BJ (cell line): ENCODE data around the gene AGER. TPM values are rescaled to one million over a fixed set of nuclear protein-coding genes. Genes with fewer than 3 reads are reported as not detected.

Experiments
- CTCF ChIA-PET: fragments of 350-600 bp; formaldehyde crosslinking; extraction: SDS; loops from one replicate; lab custom pipeline; 2021; ENCODE audit warnings: antibody characterized with exemption, inconsistent platforms; lab: Yijun Ruan, JAX
- POLR2A ChIA-PET: fragments of 300-600 bp; sonication (Branson Sonifier 250); formaldehyde crosslinking; extraction: SDS; loops from one replicate; lab custom pipeline; 2021; ENCODE audit warnings: antibody characterized with exemption; lab: Charles Lee
- DNase-seq: peaks from one replicate; pipeline ENCODE4 v3.0.0-alpha.2; 2011; ENCODE audit warnings: low read depth
- H3K27me3 ChIP-seq: 2 replicates; pipeline ENCODE4 v1.6.0; 2011; ENCODE audit warnings: low read length; ENCODE audit not compliant: control insufficient read depth, insufficient read depth
- H3K36me3 ChIP-seq: 2 replicates; pipeline ENCODE4 v1.5.1; 2011; ENCODE audit warnings: low read length; ENCODE audit not compliant: control insufficient read depth, insufficient read depth
- H3K4me3 ChIP-seq: 2 replicates; pipeline ENCODE4 v1.5.1; 2011; ENCODE audit warnings: low read depth, mild to moderate bottlenecking, control low read depth, low read length
- polyA plus RNA-seq: library from polyadenylated mRNA; depleted of rRNA; stranded (reverse); fragments of >200 nt; gene quantifications from 2 replicates; pipeline ENCODE4 v1.2.3, GENCODE V29; 2011
- TF ChIP-seq, protein P1 (sequence below): IDR thresholded peaks from 2 replicates; pipeline ENCODE4 v1.5.1; 2011; ENCODE audit warnings: low read depth, mild to moderate bottlenecking, control low read depth, inconsistent platforms, low read length, moderate library complexity; ENCODE audit not compliant: insufficient read depth

The AGER gene
- polyA plus RNA-seq, 1 experiment: 2.6 TPM

GRCh38 chr6:32176476-32177182 is 7.4 kb downstream of the AGER start:
- Histone ChIP-seq H3K4me3 (peak overlapping the region; percentile 97), H3K27me3 (no peaks in the 10 kb centered on the region), H3K36me3 (peaks cover 8% of the 10 kb centered on the region)
- no peak for DNase-seq
- POLR2A ChIA-PET: interaction anchor here (0.5 to 1.3 kb wide), 3 partner anchors 12 to 795 kb away, joined by 5 to 7 read pairs (median 6); no protein-coding TSS in a partner anchor
- CTCF ChIA-PET: interaction anchor here (1.0 to 2.0 kb wide), 5 partner anchors 14 to 60 kb away, joined by 3 to 7 read pairs (median 4); partner anchors contain the start of gene PBX2
- TF ChIP-seq, protein P1, sequence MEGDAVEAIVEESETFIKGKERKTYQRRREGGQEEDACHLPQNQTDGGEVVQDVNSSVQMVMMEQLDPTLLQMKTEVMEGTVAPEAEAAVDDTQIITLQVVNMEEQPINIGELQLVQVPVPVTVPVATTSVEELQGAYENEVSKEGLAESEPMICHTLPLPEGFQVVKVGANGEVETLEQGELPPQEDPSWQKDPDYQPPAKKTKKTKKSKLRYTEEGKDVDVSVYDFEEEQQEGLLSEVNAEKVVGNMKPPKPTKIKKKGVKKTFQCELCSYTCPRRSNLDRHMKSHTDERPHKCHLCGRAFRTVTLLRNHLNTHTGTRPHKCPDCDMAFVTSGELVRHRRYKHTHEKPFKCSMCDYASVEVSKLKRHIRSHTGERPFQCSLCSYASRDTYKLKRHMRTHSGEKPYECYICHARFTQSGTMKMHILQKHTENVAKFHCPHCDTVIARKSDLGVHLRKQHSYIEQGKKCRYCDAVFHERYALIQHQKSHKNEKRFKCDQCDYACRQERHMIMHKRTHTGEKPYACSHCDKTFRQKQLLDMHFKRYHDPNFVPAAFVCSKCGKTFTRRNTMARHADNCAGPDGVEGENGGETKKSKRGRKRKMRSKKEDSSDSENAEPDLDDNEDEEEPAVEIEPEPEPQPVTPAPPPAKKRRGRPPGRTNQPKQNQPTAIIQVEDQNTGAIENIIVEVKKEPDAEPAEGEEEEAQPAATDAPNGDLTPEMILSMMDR: no peak

DNA sequence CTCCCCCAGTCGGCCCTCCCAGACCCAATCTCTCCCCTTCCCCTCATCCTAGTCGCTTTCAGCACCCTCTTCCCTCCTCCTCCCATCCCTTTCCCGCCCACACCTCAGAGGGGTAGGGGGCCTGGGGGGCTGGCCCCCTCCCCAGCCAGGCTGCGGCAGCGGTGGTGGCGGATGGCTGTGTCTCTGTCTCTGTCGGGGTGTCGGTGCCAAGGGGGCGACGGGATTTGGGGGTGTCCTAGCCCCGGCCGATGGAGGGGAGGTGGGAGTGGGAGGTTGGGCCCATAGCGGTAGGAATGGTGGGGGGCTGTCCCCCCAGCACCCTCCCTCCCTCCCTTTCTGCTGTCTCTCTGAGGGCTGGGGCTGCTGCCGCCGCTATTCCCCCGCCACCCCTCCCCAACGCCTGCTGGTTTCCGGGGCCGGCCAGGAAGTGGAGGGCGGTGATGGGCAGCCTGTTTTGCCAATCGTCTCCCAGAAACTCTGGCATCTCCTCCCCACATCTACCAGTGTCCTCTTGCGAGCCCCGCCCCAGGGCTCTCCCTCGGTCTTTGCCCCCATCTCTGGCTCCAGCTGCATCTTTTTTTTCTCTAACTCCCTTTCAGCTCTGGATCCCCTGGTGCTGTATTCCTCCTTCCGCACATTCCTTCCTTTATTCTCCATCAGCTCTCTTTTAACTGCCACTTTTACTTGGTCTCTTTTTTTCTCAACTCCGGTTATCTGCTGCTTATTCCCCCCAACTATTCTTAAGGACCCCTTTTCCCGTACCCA is 8.2 kb downstream of the AGER start, which contains the start of gene AGPAT1:
Gene AGPAT1, minus strand, starts transcription at position 374 of the 765 bp plus-strand sequence. CDS start 4,588 bp downstream, outside the sequence.
- ChIA-PET POLR2A (no interaction called here), CTCF (interaction anchor here (1.1 to 2.0 kb wide), 4 partner anchors 15 to 59 kb away, joined by 3 to 7 read pairs (median 6); partner anchors contain the start of gene PBX2)
- TF ChIP-seq, protein P1: no peak
- Histone ChIP-seq H3K27me3 (no peaks in the 10 kb centered on the region), H3K36me3 (peaks cover 8% of the 10 kb centered on the region), H3K4me3 (peak within 1 kb of the TSS; percentile 97)
- peak; percentile 84 for DNase-seq

GRCh38 chr6:32175322-32175710 is 8.7 kb downstream of the AGER start:
- Histone ChIP-seq H3K4me3 (peak overlapping the region; percentile 97), H3K36me3 (peaks cover 12% of the 10 kb centered on the region), H3K27me3 (no peaks in the 10 kb centered on the region)
- TF ChIP-seq, protein P1: no peak
- CTCF ChIA-PET: no interaction called here
- no peak for DNase-seq
- POLR2A ChIA-PET: no interaction called here

DNA sequence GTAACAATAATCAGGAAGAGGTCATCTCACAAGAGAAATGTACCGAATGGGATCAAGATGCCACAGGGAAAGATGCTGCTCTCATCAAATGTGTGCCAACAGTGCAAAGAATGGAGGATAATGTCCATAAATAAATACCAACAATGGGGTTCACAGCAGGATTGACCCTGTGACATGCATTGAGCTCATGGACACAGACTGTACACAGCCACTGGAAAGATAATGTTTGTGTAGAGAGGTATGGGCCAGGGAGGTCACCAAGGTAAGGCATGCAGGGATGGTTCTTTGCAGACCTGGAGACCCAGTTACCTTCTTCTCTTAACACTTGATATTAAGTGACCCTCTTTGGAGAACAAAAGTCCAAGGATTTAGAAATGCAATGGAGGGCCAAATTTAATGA is 9.6 kb downstream of the AGER start:
- H3K27me3 ChIP-seq: no peaks in the 10 kb centered on the region
- no peak overlapping the region for H3K4me3 ChIP-seq
- peaks cover 15% of the 10 kb centered on the region for H3K36me3 ChIP-seq
- POLR2A ChIA-PET: no interaction called here
- CTCF ChIA-PET: no interaction called here
- no peak for DNase-seq
- TF ChIP-seq, protein P1: no peak

DNA sequence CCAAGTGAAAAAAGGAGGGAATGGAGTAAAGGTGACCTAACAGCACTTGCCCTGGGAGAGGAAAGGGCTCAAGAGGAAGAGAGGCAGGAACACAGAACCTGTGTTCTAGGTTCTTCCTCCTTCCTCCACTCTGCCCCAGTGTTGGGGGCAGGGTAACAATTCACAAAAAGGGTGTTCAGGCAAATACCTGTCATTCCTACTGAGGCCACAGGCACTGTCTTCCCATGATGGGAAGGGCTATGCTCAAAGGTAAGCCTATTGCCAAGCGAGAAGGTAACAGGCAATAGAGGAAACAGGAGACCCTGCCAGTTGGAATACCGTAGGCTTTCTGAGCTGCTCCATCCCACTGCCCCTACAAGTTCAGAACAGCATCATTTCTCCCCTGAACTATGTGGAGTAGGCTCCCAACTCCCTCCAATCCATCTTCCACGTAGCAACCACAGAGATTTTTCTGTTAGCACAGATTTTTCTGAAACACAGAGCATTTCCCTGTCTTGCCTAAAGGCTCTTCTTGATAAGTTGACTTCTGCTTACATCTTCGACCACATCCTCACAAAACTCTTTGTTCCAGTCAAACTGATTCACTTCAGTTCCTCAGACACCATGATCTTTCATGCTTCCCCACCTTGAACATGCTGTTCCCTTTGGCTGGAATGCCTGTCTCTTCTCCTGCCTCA is 10.9 kb downstream of the AGER start:
- ChIA-PET POLR2A (no interaction called here), CTCF (no interaction called here)
- Histone ChIP-seq H3K36me3 (peaks cover 21% of the 10 kb centered on the region), H3K27me3 (no peaks in the 10 kb centered on the region), H3K4me3 (no peak overlapping the region)
- TF ChIP-seq, protein P1: no peak
- DNase-seq: no peak
